ENCODE data around the gene SHCBP1.
"Not testable (repeated sequence)": the region's sequence is repeated elsewhere in the genome, so short reads cannot be mapped to it uniquely, and the experiment has no call there.

SHCBP1 gene

DNA sequence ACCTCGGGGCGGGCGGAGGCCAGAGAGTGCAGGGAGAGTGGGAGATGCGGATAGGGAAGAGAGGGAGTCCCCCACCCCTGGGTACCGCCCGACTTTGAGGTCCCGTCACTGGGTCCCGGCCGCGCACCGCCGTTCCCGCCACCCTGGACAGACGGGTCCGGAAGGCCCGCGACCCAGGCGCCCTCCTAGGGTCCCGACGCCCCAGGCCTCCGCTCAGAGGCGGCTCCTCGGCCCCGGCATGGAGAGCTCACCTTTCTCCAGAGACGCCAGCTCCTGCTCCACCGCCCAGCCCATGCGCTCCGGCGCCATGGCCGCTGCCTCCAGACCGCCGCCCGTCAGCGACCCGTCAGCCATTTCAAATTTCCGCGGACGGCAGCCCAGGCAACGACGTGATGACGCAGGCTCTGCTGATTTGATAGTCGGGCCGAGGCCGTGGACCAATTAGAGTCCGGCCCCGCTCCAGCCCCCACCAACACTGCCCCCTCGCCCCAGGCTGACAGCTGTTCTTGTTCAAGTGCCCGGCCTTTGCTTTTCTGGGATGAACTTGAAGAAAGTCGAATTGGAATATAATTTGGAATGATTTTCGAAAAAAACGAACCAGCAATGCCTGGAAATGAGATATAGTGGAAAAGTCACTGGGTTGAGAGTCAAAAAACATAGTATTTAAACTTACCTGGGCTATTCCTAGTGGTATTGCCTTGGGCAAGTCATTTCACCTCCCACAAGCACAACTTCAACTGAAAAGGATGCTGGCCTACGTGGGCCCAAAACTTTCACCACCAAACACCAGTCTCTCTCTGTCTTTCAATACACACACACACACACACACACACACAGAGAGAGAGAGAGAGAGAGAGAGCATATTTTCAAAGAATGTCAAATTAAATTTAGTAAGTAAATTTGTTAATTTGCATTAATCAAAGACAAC lies at the start of gene SHCBP1:
Gene SHCBP1, minus strand, starts transcription at position 374 of the 928 bp plus-strand sequence. Its CDS starts 20 bp downstream, at position 354.
- DNase-seq (ENCODE audit: low read depth): peak; percentile 36

DNA sequence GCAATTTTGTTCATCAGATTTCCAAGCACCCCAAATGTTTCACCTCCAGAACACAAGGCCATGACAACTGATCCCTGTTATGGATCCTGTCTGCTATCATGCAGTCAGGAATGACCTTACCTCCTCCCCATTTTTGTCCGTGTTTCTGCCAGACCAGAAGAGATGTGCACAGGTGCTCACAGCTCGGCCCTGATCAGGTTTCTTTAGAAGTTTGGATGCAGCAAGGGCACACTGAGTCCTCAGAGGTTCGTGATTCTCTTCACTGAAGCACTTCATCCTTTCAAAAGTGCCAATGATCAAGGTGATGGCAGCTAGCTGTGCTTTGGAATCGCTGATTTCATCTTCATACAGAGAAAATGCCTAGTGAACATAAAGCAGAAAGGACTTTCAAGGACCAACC lies 40.9 kb upstream of the SHCBP1 start:
- no peak for DNase-seq (ENCODE audit: low read depth)

DNA sequence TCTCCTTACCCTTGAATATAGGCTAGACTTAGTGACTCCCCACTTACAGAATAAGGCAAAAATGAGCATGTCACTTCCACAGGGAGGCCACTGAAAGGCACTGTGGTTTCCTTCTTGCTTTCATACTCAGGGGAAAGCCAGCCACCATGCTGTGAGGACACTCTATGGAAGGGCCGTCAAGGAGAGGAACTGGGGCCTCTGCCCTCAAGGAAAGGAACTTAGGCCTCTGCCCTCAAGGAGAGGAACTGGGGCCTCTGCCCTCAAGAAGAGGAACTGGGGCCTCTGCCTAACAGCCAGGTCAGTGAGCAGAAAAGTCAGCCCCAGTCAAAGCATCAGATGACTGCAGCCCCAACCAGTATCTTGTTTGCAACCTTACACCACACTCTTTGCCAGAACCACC lies 37.7 kb upstream of the SHCBP1 start:
- no peak for DNase-seq (ENCODE audit: low read depth)

GRCh38 chr16:46651305-46651704 lies 30.1 kb upstream of the SHCBP1 start:
- no peak for DNase-seq (ENCODE audit: low read depth)

DNA sequence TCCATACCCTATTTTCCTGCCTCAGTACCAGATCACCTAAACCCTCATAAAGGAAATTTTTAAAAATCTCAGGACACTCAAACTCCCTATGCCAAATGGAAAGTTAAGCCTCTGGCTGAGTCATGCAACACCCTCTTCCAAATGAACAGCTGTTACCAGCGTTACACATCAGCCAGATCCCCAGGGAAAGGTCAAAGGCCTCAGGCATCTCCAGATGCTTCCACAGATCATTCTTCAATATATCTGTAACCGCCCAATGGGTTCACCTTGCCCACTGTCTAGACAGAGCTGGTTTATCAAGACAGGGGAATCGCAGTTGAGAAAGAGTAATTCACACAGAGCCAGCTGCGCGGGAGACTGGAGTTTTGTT lies 29.1 kb upstream of the SHCBP1 start:
- no peak for DNase-seq (ENCODE audit: low read depth)

DNA sequence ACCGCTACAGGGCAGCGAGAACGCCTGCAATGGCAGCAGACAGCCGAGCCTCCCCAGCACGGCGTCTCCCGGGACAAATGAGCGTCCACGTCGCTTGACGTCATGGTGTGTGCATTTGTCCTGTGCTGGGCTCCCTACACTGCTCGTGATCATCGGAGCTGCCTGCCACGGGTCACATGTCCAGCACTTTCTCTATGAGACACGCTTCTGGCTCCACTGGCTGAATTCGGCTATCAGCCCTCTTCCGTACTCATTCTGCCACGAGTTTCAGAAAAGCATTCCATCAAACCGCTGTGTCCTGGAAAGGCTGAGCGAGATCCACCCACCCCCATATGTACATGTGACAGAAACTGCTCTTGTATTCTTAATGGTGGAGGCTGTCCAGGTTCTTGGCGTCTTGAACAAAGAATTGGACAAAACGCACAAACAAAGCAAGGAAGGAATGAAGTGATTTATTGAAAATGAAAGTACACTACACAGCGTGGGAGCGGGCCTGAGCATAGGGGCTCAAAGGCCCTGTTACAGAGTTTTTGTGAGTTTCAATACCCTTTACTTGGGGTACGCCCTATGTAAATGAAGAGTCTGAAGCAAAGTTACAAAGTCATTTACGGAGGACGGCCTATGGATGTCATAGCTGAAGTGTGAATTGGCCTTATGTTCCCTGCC lies 28.5 kb upstream of the SHCBP1 start:
- DNase-seq (ENCODE audit: low read depth): no peak

- no peak for DNase-seq (ENCODE audit: low read depth)
Measured at GRCh38 chr16:46648656-46649055, 27.5 kb upstream of the SHCBP1 start.

GRCh38 chr16:46638947-46639925 lies 18.1 kb upstream of the SHCBP1 start:
- DNase-seq (ENCODE audit: low read depth): no peak

DNA sequence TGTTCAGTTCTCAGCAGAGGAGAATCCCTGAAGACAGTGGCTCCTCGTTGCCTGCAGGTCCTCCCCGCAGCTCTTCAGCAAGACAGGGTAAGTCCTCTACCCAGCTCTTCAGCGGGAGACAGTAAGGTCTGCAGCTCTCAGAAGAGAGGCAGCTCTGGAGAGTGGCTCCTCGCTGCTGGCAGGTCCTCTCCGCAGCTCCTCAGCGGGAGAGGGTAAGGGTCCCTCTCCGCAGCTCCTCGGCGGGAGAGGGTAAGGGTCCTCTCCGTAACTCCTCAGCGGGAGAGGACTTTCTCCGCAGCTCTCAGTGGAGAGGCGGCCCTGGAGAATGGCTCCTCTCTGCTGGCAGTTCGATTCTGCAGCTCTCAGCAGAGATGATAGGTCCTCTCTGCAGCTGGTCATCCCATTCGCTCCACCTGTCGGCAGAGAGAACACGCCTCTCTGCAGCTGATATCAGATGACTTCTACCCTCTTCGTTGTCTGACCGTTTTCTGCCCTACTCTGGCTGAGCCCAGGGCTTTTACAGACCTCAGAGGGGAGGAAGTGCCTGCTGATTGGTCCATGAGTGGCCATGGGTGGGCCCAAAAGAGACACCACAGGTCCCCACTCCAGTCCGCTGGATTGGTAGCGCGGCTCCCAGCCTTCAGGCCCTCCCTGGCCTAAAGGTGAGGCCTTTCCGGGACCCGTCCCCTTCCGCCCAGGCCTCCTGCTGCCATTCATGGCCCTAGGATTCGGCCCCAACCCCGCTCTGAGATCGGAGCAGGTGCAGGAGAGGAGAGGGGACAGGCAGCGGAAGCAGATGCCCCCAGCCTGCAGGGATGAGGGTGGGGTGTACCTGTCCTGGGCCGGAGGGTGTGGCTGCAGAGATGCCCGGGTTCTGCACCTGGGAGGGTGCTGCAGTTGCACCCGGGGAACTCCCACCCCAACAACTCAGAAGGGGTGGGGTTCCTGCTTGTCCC lies 11.9 kb upstream of the SHCBP1 start:
- no peak for DNase-seq (ENCODE audit: low read depth)

DNA sequence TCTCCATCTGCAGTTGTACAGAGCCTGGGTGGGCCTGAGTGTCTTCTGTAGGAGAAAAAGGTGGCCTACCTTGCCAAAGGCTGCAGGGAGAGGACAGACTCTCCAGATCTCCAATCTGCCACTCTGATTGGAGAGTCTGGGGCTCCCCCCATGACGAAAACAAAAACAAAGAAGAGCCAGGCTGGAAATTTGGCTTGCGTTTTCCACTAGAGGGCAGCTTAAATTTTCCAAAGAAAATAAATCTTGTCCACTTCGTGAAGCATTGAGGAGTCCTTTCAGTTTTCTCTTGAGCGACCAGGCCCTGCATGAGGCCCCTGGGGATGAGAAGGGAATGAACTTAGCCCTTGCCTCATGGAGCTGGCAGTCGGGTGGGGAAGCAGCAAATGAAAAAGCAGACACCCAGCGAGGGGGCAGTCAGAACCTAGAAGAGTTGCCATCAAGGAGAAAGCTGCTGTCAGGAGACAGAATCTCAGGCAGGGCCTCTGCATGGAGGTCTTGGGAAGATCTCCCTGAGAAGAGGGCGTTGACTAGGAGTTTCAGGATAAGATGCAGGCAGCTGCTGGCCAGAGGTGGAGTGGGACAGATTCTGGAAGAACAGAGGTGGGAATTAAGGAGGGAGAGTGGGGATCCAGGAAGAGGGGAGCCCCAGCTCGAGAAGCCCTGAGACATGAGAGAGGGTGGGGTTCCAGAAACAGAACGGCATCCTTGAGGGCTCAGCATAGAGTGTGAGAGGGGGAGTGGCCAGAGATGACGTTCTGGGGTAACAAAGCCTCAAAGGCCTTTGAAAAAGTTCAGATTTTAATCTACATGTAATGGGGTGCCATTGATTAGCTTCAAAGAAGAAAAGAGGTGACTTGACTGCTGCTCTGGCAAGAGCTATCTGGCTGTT lies 8.4 kb upstream of the SHCBP1 start:
- no peak for DNase-seq (ENCODE audit: low read depth)

GRCh38 chr16:46627746-46628145 lies 6.6 kb upstream of the SHCBP1 start:
- DNase-seq (ENCODE audit: low read depth): no peak

- DNase-seq (ENCODE audit: low read depth): not testable (repeated sequence)
Measured at GRCh38 chr16:46626681-46627080, 5.5 kb upstream of the SHCBP1 start.

GRCh38 chr16:46624862-46625261 lies 3.7 kb upstream of the SHCBP1 start:
- not testable (repeated sequence) for DNase-seq (ENCODE audit: low read depth)

DNA sequence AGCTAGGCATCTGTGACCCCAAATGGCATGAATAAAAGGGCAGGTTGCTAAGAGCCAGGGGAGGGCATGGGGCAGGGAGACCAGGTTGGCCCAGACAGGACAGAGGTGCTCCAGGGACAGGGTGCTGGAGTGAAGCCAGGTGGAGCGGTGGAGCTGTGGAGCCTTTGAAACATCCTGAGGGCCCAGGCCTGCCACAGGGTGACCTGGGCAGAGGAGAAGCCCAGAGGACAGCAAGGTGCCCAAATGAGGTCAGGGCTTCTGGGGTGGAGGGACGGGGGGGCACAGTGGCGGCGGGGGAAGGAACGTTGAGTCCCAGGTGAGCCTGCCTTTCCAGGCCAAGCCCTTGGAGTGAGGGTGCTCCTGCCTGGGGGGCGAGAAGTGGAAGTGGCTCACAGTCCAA lies 2.5 kb upstream of the SHCBP1 start:
- not testable (repeated sequence) for DNase-seq (ENCODE audit: low read depth)

- not testable (repeated sequence) for DNase-seq (ENCODE audit: low read depth)
Measured at GRCh38 chr16:46623246-46623645, 2.1 kb upstream of the SHCBP1 start.

DNA sequence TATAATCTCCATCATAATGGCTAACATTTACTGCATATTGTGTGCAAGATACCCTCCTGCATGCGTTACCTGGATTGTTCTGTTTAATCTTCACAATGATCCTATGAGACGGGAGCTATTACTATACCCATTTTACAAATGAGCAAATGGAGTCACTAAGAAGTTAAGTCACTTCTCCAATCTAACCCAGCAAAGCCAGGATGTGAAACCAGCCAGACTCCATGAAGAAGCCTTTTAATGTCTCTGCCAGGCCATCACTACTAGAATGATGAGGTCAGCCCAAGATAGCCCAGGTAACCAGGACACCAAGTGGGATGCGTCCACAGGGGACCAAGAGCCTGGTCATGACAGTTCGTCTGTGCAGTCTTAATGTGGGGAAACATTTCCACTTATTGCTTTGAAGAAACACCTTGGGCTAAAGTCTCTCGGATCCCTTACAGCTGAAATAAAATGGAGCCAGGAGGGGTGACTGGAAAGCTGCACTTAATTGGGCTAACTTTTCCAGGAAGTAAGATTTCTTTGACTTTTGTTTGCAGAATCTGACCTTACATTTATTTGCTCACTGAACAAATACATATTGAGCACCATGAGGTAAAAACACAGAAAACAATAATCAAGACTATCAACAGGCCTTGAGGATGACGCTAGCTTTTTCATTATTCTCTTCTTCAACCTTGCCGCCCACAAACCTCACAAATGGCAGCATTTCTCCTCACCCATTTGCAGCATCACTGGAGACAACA lies 926 bp upstream of the SHCBP1 start:
- no peak for DNase-seq (ENCODE audit: low read depth)

DNA sequence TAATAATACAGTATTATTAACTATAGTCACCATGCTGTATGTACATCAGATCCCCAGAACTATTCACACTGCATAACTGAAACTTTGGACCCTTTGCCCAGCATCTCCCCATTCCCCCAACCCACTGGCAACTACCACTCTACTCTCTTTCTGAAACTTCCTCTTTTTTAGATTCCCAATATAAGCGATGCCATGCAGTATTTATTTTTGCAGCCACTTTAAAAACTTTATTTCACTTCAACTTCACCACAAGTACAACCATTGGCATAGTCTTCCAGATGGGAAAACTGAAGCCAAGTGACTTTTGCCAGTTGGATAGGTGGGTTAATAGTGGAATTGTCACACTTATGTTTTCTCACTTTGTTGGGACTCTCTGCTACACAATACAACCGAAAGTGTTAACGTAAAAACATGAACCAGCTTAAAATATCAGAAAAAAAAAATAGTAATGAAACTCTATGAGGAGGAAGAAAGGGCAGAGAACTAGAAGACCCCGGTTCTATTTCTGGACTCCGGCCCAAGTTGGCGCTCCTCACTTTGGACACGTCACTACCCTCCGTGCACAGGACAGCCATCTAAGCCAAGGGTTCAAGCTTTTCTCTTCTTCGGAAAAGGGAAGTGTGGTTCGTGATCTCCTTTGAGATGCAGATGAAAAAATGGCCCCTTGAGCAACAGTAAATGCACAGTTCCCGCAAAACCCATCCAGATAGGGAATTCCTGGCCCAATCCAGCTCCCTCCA lies 743 bp downstream of the SHCBP1 start:
- no peak for DNase-seq (ENCODE audit: low read depth)

DNA sequence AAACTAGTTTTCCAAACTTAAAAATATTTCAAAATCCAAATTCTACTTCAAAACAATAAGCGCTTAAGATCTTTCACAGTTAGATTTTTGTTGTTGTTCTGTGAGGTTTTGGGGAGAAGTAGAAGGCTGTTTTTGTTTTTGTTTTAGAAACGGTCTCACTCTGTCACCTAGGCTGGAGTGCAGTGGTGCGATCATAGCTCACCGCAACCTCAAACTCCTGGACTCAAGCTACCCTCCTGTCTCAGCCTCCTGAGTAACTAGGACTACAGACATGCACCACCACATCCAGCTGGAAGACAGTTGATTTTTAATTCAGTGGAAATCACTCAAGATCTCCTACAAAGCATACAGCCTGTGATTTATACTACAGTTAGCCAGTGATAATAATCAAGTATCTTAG lies 2.7 kb downstream of the SHCBP1 start:
- DNase-seq (ENCODE audit: low read depth): no peak

DNA sequence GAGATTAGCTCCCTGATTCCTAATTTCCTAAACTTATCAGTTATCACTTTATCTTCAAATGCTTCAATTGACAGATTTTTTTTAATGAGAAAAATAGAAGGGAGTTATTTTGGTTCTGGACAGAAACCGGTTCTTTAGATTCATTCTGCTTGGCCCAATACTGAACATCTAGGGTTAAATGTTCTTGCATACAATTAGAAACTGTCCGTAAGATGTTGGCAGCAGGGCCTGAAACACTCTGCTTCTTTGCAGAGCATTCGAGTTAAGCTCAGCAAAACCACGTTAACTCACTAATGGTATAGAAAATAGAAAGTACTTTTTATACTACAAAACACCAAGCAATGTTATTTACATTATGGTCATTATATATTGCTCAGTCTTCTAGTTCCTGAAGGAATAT lies 7.2 kb downstream of the SHCBP1 start:
- no peak for DNase-seq (ENCODE audit: low read depth)
